Measurements from ENCODE around the gene PRKAB1. TPM values are rescaled to one million over a fixed set of nuclear protein-coding genes. Genes with fewer than 3 reads are reported as not detected.

PRKAB1 gene
- total and polyA plus RNA-seq, 9 of the 15 experiments (the other 6 are each of a cell fraction or from before 2014, with no cell fraction given), result 32.6 to 94.2 (median 63.8) TPM

- BruUV-seq (replicated peaks), result no TSS peak
- H3K9me3 ChIP-seq (replicated peaks; ENCODE audit: control insufficient read depth, insufficient read depth, low read depth, low read length), result no peaks in the 10 kb centered on the region
- H3K79me2 ChIP-seq (ENCODE audit: control insufficient read depth, insufficient read depth, low read length), result no peaks in the 10 kb centered on the region
- DNase-seq (ENCODE audit: extremely low read depth in 1 of 4, low spot score in 3 of 4), result no peak
- FAIRE-seq, result no peak
- WGBS (ENCODE audit: insufficient coverage, low coverage, missing lambda C conversion rate), result 89% methylated on average over 5 of the region's 5 CpGs
- ChIA-PET CTCF (ENCODE audit: low intra/inter-chr PET ratio) (no interaction called here), POLR2A (no interaction called here)
- no peak overlapping the region for H3K27ac ChIP-seq (ENCODE audit: extremely low read depth, low read depth, low read length)
- H3K4me2 ChIP-seq (ENCODE audit: insufficient read depth, low read length), result no peak overlapping the region
- intact Hi-C loops (cut with micrococcal nuclease), result no loop called here
- ATAC-seq, result no peak
- no peak overlapping the region for H3K9ac ChIP-seq (ENCODE audit: insufficient read depth in 1 of 2, low read depth in 2 of 2, low read length in 2 of 2)
- no peaks in the 10 kb centered on the region for H3K9me1 ChIP-seq (ENCODE audit: control insufficient read depth, insufficient read depth, low read length)
- in situ Hi-C loops (cut with MboI), result no loop called here
- no peaks in the 10 kb centered on the region for H3K27me3 ChIP-seq (ENCODE audit: control insufficient read depth in 2 of 2, insufficient read depth in 2 of 2, low read length in 2 of 2)
- H3K36me3 ChIP-seq (ENCODE audit: control insufficient read depth, insufficient read depth, low read length), result peaks cover 46% of the 10 kb centered on the region
- no peaks in the 10 kb centered on the region for H4K20me1 ChIP-seq (replicated peaks; ENCODE audit: control insufficient read depth, insufficient read depth, low read length)
- peaks cover 0 to 3% of the 10 kb centered on the region in 2 experiments; a peak in 1 of 5 replicates for H3K4me1 ChIP-seq (replicated peaks in 1 of 2; ENCODE audit: control insufficient read depth in 2 of 2, insufficient read depth in 2 of 2, low read length in 2 of 2)
- no peak overlapping the region for H2AFZ ChIP-seq (ENCODE audit: low read depth, low read length)
- H3K4me3 ChIP-seq, result no peak overlapping the region
- TF ChIP-seq SMARCC2 (IDR thresholded peaks at IDR 0.05; ENCODE audit: low read depth) (no peak), MCM7 (IDR thresholded peaks at IDR 0.05) (no peak), MYBL2 (IDR thresholded peaks at IDR 0.05; ENCODE audit: low read depth) (no peak), MYBL2 (CRISPR knock-in tag; IDR thresholded peaks at IDR 0.05; ENCODE audit: borderline replicate concordance) (no peak), BRD4 (IDR thresholded peaks at IDR 0.05) (no peak), NELFE (IDR thresholded peaks at IDR 0.05; ENCODE audit: insufficient read depth, insufficient read length) (no peak), ZNF316 (IDR thresholded peaks at IDR 0.05) (no peak), BRF1 (IDR thresholded peaks at IDR 0.05; ENCODE audit: borderline replicate concordance, extremely low read depth, insufficient read length) (no peak)
- TF ChIP-seq, protein P1, sequence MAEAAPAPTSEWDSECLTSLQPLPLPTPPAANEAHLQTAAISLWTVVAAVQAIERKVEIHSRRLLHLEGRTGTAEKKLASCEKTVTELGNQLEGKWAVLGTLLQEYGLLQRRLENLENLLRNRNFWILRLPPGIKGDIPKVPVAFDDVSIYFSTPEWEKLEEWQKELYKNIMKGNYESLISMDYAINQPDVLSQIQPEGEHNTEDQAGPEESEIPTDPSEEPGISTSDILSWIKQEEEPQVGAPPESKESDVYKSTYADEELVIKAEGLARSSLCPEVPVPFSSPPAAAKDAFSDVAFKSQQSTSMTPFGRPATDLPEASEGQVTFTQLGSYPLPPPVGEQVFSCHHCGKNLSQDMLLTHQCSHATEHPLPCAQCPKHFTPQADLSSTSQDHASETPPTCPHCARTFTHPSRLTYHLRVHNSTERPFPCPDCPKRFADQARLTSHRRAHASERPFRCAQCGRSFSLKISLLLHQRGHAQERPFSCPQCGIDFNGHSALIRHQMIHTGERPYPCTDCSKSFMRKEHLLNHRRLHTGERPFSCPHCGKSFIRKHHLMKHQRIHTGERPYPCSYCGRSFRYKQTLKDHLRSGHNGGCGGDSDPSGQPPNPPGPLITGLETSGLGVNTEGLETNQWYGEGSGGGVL (CRISPR knock-in tag; IDR thresholded peaks at IDR 0.05), result no peak
These were observed 24.5 kb downstream of the PRKAB1 start for GRCh38 chr12:119692410-119692809.

All from K562 (cell line).